Activated CD4-positive, CD25-positive, alpha-beta regulatory T cell treated with anti-CD3 and anti-CD28 coated beads, Interleukin-2, amount 50 U/mL, for 72 hours (primary cell): ENCODE measurements around the gene MRPS6.

Source experiments
- DNase-seq: peaks from one replicate; pipeline ENCODE4 v3.0.0; 2021

The MRPS6 gene

DNA sequence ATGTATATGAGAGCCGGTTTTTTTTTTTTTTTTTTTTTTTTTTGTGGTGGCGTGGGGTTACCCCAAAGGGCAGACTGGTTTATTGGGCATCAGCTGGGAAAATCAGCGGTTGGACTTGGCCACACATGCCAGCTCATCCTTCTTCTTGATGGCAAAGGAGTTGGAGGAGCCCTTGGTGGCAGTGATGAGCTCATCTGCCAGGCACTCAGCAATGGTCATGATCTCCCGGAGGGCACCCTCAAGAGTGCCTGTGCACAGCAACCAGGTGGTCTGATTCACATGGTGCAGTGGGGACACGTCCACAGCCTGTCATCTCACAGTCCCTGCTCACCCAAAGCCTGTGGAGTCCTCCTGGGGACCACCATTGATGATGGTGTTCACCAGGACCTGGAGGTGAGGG lies 62.0 kb downstream of the MRPS6 start:
- no peak for DNase-seq

DNA sequence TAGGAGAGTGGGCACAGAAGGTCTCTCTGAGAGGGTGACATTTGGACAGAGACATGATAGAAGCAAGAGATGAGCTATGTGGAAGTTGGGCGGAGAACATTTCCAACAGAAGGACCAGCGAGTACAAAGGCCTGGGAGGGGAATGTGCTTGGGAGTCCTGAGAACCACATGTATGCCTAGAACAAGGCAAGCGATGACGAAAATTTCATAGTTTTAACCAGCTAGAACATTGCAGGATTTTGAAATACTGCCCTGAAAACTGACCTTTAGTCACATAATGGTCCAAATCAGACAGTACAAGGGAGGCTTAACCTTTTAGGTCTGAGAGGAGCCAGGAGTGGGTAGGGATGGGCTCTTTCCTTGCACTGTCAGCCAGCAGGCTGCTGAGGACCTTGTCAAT lies 68.0 kb downstream of the MRPS6 start:
- DNase-seq = no peak

DNA sequence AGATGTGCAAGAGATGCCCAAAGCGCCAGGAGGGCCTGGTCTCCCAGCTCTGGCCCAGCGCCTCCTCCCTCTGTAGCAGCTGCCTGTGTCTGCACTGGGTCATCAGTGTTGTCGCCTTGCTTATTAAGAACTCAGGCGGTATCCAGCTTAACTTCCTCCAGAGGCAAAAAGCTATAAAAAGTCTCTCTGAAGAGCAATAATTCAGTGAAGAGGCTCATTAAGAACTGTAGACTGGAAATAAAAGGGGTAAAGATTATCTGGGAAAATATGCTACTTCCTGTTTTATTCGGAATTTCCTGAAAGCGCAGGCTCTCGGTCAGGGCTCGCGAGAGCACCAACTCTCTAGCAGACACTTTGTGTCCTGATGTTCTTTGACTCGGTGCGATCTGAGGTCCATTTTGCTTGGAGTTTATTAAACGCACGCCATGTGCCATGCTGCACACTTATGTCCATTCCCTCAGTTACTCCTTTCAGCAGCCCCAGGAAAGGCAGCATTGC lies 70.4 kb downstream of the MRPS6 start:
- no peak for DNase-seq

DNA sequence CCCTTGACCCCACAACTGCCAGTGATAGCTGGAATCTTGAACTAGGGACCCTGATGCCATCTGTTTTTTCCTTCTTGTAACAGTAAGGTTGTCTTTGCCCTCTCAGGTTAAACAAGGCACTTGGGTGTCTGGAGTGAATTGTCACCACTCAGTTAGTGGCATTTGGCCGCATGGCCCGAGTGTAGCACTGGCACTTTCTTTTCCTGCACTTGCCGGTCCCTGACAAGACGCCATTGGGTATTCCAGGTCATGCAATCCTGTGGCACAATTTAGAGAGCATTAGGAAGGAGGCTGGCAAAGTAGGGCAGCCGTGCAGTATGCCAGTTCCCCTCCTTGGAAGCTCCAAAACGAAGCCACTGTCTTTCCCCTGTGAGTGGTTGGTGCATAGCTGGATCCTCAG lies 70.8 kb downstream of the MRPS6 start:
- DNase-seq = no peak

DNA sequence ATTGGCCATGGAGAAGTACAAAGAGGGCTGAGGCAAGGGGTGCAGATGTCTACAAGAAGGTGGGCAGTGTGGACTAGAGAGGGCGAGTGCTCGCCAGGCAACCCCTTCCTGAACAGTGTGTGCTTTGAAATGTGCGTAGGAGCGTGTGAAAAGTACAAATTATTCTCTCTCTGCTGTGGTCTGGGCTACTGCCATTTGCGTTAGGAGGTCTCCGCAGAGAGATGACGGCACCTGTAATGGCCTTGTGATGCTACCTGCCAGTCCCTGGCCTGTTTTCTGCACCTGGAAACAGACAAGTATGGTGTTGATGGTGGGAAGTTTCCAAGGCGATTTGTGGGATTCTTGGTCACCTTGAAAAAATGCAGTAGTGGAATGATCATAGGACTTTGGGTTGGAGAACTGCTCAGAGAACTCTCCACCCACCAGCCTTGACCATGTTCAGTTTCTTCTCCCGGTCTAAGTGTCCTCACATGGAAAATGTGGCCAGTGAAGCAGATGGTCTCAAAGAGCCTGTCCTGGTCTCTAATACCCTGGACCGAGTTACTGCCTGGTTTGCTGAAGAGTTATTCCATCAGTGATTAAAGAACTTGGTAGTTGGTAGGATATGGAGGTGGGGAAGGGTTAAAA lies 74.5 kb downstream of the MRPS6 start:
- no peak for DNase-seq

- no peak for DNase-seq
Measured at GRCh38 chr21:34148419-34148804, 75.0 kb downstream of the MRPS6 start.

DNA sequence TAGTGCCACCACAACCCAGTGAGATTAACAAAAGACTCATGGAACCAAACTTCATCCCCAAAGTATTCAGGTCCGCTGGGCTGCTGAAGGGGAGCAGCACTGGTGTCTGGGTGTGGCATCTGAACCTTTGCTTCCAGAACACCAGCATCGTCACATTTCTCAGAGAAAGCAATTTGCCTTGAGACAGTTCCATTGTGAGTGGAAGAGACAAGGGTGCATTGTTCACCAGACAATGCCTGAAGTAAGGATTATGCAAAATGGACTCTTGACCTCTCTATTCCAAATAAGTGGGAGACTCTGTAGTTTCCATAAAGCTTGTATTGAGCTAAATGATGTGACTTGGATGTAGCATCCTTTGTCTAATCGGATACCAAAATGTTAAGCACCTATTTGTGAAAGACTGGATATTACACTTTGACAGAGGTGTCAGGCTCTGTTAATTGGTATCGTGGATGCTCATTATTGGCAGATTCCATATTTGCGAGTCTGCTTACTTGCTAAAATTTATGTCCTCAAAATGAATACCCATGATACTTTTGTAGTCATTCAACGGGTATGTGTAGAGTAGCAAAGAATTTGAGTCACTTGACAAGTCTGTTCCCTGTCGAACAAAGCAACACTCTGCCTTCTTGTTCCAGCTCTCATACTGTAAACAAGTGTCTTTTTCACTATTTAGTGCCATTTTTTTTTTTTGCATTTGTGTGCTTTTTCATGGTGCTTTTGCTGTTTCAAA lies 75.6 kb downstream of the MRPS6 start:
- no peak for DNase-seq

GRCh38 chr21:34152500-34152899 lies 79.1 kb downstream of the MRPS6 start:
- DNase-seq = no peak

DNA sequence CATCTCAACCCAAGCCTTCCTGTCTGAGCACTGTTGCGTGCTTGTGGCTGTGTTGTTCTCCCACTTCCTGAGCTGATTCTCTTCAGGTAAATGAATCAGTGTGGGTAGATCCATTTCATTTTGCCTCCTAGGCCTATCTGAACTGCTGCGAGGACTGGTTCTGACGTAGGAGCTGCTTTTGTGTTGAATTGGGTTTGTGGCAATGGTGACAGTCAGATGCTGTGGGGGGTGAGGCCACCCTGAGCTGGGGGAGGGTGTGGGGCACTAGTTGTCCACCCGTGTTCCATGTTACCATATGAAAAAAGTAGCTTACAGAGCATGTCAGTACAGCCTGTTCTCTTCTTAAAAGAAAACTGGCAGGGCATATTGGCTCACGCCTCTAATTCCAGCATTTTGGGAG lies 81.5 kb downstream of the MRPS6 start:
- no peak for DNase-seq

GRCh38 chr21:34156957-34157356 lies 83.6 kb downstream of the MRPS6 start:
- DNase-seq = no peak

DNA sequence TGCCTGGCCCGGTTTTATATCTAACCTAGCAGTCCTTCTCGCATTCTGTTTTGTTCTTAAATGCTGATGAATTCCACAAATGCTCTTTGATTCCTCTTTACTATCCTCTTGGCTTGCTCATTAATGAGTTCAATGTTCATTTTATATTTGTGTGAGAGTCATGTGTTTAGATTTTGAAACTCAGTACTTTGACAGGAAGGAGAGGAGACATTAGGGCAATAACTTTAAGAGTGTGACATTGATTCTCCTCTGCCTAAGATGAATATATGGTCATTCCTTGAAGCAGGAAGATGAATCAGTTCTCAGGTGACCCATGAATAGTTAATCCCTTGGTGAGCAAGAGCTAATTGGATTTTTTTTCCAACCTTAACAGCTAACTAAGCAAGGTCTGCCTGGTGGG lies 84.1 kb downstream of the MRPS6 start:
- no peak for DNase-seq

GRCh38 chr21:34158866-34159835 lies 85.8 kb downstream of the MRPS6 start:
- DNase-seq = no peak

GRCh38 chr21:34166468-34166867 lies 93.1 kb downstream of the MRPS6 start:
- no peak for DNase-seq

- DNase-seq = no peak
Measured at GRCh38 chr21:34170886-34171285, 97.5 kb downstream of the MRPS6 start.

DNA sequence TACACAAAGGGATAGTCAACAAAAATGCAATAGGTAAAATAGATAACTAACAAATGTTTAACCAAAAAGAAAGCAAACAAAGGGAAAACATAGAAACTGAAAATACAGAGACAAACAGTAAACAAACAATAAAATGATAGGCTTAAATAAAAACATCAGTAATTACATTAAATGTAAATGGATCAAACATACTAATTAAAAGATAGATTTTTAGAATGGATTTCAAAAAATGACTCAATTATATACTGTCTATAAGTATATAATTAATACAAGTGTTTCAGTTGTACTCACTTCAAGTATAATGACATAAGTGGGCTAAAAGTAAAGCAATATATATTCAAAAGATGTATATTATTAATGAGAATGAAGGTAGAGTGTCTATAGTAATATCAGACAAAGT lies 101.1 kb downstream of the MRPS6 start:
- DNase-seq = no peak

DNA sequence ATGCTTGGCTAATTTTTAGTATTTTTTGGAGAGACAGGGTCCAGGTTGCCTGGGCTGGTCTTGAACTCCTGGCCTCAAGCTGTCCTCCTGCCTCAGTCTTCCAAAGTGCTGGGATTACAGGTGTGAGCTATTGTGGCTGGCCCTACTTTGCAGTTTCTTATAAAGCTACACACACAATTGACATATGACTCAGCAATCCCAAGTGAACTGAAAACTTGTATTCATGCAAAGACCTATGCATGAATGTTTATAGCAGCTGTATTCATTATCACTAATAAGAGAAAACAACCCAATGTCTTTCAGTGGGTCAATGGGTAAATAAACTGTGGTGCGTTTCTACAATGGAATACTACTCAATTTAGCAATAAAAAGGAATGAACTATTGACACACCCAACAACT lies 103.1 kb downstream of the MRPS6 start:
- no peak for DNase-seq

DNA sequence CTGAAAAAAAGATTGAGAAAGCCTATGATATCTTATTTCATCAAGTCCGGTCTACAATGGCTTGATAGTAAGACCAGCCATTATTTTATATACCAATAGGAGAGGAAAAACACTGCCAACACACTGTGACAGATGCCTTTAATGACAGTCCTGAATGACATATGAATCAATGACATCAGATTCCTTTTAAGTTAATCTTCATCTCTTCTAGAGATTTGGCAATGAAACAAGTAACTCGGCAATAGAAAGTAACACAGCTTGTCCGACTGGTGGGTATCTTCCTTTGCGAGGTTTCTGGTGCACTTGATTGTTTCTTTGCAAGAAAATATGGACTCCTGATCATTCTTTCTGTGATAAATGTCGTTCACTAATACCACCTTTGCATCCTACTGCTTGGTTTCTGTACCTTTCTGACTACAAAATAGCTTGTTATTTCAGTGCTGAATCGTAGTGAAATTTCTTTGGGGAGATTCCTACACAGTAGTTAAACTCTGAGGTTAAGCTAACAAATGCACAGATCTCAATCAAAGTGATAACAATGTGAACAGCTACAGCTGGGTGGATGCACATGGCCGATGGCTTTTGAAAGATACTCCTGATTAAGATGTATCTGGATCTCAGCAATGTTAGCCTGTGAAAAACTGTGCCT lies 104.7 kb downstream of the MRPS6 start:
- DNase-seq = no peak

- no peak for DNase-seq
Measured at GRCh38 chr21:34179204-34179935, 106.0 kb downstream of the MRPS6 start.

DNA sequence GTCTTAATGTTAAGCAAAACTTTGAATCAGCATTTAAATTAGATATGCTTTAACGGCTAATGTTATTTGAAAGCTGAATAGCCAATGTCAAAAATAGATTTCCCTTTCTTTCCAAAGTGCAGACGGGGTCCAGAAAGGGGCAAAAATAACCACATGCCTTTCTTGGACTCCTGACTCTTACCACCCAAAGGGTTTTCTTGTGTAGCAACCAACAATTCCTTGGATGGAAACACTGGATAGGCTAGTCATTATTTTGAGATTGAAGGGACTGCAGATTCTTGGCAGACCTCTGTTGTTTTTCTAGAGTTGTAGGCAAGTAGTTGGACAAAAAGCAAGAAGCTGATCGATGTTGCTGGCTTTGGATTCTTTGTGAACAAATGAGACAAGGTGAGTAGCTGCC lies 107.0 kb downstream of the MRPS6 start:
- DNase-seq = no peak

GRCh38 chr21:34180826-34181359 lies 107.5 kb downstream of the MRPS6 start:
- DNase-seq = no peak

DNA sequence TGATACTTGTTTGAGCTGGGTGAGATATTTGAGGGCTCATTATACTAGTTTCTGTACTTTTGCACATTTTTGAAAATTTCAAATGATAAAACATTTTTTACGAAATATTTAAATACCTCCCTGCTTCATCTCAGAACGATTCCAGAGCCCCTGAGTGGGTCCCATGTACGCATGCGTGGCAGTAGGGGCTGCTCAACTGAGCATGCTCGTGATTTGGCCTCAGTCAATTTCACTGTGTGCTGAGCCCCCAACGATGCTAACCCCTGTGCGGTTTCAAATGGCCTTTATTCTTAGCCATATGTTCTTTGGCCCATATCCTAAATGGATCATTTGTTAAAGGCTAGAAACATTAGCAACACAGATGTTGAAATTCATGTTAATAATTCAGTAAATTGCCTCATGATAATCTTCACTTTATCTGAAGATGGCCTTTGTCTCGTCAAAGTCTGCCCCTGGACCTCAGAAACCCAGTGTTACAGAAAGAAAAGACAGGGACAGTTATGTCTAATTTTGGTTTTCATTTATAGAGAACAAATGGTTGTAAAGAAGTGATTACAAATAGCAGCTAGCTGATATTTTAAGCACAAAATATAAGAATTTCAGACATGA lies 108.2 kb downstream of the MRPS6 start:
- no peak for DNase-seq

GRCh38 chr21:34182436-34182835 lies 109.1 kb downstream of the MRPS6 start:
- no peak for DNase-seq
